Tibial nerve (tissue), 4 donors: ENCODE results near the gene IGLL5. TPM values are rescaled to one million over a fixed set of nuclear protein-coding genes. Genes with fewer than 3 reads are reported as not detected.

ENCODE experiments used
- DNase-seq, 2 donors: peaks; one replicate each; pipeline ENCODE4 v3.0.0-alpha.2; 2019; ENCODE audit warnings: low spot score in 2 of 2
- H3K27ac ChIP-seq, 4 donors: fragments of 200-600 bp; sonication (generic) in 3 of 4; one replicate each; pipeline ENCODE4 v1.5.1; 2017 to 2019; ENCODE audit warnings: mild to moderate bottlenecking in 1 of 4
- H3K27me3 ChIP-seq, 2 donors: fragments of 200-600 bp; sonication (generic) in 1 of 2; one replicate each; pipeline versions ENCODE4 v1.5.1 to v1.6.0; 2017 to 2019
- H3K36me3 ChIP-seq, 3 donors: fragments of 200-600 bp; sonication (generic); one replicate each; pipeline ENCODE4 v1.5.1; 2018 to 2019
- H3K4me1 ChIP-seq, 4 donors: fragments of 200-600 bp; sonication (generic) in 3 of 4; one replicate each; pipeline ENCODE4 v1.5.1; 2017 to 2019
- H3K4me3 ChIP-seq, 4 donors: fragments of 200-600 bp; sonication (generic) in 3 of 4; one replicate each; pipeline ENCODE4 v1.5.1; 2017 to 2019; ENCODE audit warnings: mild to moderate bottlenecking in 1 of 4, moderate library complexity in 1 of 4
- H3K9me3 ChIP-seq, 4 donors: fragments of 200-600 bp; sonication (generic) in 3 of 4; one replicate each; pipeline ENCODE4 v1.5.1; 2017 to 2019
- EP300 ChIP-seq, 2 donors: sonication (generic); formaldehyde crosslinking; IDR thresholded peaks; one replicate each; pipeline ENCODE4 v1.6.1; 2017; ENCODE audit warnings: antibody characterized with exemption in 2 of 2, mild to moderate bottlenecking in 1 of 2
- POLR2A ChIP-seq, 2 donors: fragments of 450-650 bp; IDR thresholded peaks; one replicate each; pipeline ENCODE4 v1.6.1; 2017; ENCODE audit warnings: antibody characterized with exemption in 2 of 2, mild to moderate bottlenecking in 2 of 2, moderate library complexity in 2 of 2
- WGBS, 2 donors: methylation state at CpG; one replicate each; pipeline ENCODE4 v1.1.5; 2018; 5-methylcytosine and 5-hydroxymethylcytosine counted together
- total RNA-seq, 4 donors: library from RNA; depleted of rRNA; stranded (reverse); fragments of >200 nt; gene quantifications; one replicate each; pipeline ENCODE4 v1.1.0, GENCODE V29; 2016
- TF ChIP-seq, protein P1 (sequence below), 5 experiments: fragments of 200-600 bp in 3 of 5; fragments of 450-650 bp in 2 of 5; sonication (generic) in 3 of 5; IDR thresholded peaks; one replicate each; pipeline ENCODE4 v1.5.1; 2016 to 2019; ENCODE audit warnings: antibody characterized with exemption in 5 of 5, mild to moderate bottlenecking in 3 of 5, moderate library complexity in 2 of 5

The IGLL5 gene
- total RNA-seq, 4 donors from 2014 or later, result 0.66 to 2.7 (median 2.1) TPM; not detected in 1

- Histone ChIP-seq H3K9me3 (peaks cover 0 to 9% (median 0%) of the 10 kb centered on the region in 4 donors), H3K4me3 (no peak overlapping the region), H3K36me3 (no peaks in the 10 kb centered on the region), H3K4me1 (no peaks in the 10 kb centered on the region), H3K27ac (no peak overlapping the region), H3K27me3 (no peaks in the 10 kb centered on the region)
- DNase-seq, result peak in 1 of 2 donors; percentile 2
- no peak for TF ChIP-seq EP300 (IDR thresholded peaks at IDR 0.05)
- TF ChIP-seq, protein P1, sequence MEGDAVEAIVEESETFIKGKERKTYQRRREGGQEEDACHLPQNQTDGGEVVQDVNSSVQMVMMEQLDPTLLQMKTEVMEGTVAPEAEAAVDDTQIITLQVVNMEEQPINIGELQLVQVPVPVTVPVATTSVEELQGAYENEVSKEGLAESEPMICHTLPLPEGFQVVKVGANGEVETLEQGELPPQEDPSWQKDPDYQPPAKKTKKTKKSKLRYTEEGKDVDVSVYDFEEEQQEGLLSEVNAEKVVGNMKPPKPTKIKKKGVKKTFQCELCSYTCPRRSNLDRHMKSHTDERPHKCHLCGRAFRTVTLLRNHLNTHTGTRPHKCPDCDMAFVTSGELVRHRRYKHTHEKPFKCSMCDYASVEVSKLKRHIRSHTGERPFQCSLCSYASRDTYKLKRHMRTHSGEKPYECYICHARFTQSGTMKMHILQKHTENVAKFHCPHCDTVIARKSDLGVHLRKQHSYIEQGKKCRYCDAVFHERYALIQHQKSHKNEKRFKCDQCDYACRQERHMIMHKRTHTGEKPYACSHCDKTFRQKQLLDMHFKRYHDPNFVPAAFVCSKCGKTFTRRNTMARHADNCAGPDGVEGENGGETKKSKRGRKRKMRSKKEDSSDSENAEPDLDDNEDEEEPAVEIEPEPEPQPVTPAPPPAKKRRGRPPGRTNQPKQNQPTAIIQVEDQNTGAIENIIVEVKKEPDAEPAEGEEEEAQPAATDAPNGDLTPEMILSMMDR (IDR thresholded peaks at IDR 0.05), result no peak
- TF ChIP-seq POLR2A (IDR thresholded peaks at IDR 0.05), result no peak
These were observed 46.0 kb upstream of the IGLL5 start for GRCh38 chr22:22841598-22841997.

DNA sequence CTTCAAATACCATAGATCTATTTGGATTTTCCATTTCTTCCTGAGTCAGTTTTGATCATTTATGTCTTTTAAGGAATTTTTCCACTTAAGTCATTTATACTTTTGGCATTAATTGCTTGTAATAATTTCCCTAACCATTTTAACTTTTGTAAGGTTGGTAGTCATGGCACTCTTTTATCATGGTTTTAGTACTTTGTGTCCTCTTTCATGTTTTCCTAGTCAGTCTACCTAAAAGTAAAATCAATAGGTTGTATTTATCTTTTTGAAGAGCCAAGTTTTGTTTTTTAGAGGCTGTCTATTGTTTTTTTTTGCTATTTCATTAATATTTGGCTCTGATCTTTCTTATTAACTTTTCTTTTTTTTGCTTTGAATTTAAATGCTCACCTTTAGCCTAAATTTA lies 45.5 kb upstream of the IGLL5 start:
- no peaks in the 10 kb centered on the region for H3K4me1 ChIP-seq
- DNase-seq, result no peak
- no peak overlapping the region for H3K4me3 ChIP-seq

GRCh38 chr22:22843848-22844247 lies 43.8 kb upstream of the IGLL5 start:
- Histone ChIP-seq H3K27ac (no peak overlapping the region), H3K27me3 (no peaks in the 10 kb centered on the region), H3K36me3 (no peaks in the 10 kb centered on the region), H3K9me3 (peaks cover 0 to 9% (median 0%) of the 10 kb centered on the region in 4 donors), H3K4me1 (no peaks in the 10 kb centered on the region), H3K4me3 (no peak overlapping the region)
- 88 to 100% methylated on average over 1 of the region's 1 CpG for WGBS, 2 donors
- no peak for DNase-seq
- TF ChIP-seq POLR2A (IDR thresholded peaks at IDR 0.05) (no peak), EP300 (IDR thresholded peaks at IDR 0.05) (no peak)
- TF ChIP-seq, protein P1 (IDR thresholded peaks at IDR 0.05), result no peak

More for the DNA sequence above, 45.5 kb upstream of the IGLL5 start:
- TF ChIP-seq EP300 (IDR thresholded peaks at IDR 0.05) (no peak), POLR2A (IDR thresholded peaks at IDR 0.05) (no peak)
- TF ChIP-seq, protein P1 (IDR thresholded peaks at IDR 0.05), result no peak
- Histone ChIP-seq H3K36me3 (no peaks in the 10 kb centered on the region), H3K27ac (no peak overlapping the region), H3K9me3 (peaks cover 0 to 9% (median 0%) of the 10 kb centered on the region in 4 donors), H3K27me3 (no peaks in the 10 kb centered on the region)

- DNase-seq, result no peak
- H3K27ac ChIP-seq, result no peak overlapping the region
- H3K4me1 ChIP-seq, result no peaks in the 10 kb centered on the region
- H3K4me3 ChIP-seq, result no peak overlapping the region
- TF ChIP-seq, protein P1 (IDR thresholded peaks at IDR 0.05), result no peak
- TF ChIP-seq EP300 (IDR thresholded peaks at IDR 0.05), result peak in 1 of 2 donors; percentile 14
- H3K36me3 ChIP-seq, result no peaks in the 10 kb centered on the region
- peaks cover 0 to 1% (median 0%) of the 10 kb centered on the region in 4 donors for H3K9me3 ChIP-seq
- no peaks in the 10 kb centered on the region for H3K27me3 ChIP-seq
- WGBS, 2 donors, result 11 to 32% methylated on average over 2 of the region's 2 CpGs
These were observed 40.4 kb upstream of the IGLL5 start for GRCh38 chr22:22847241-22847640.

- TF ChIP-seq POLR2A (IDR thresholded peaks at IDR 0.05), result no peak
- no peak for TF ChIP-seq EP300 (IDR thresholded peaks at IDR 0.05)
- TF ChIP-seq, protein P1 (IDR thresholded peaks at IDR 0.05), result peak; percentile 76 to 91 (median 81)
- peak; percentile 35 to 73 for DNase-seq
- no peaks in the 10 kb centered on the region for H3K27me3 ChIP-seq
These were observed 39.2 kb upstream of the IGLL5 start for GRCh38 chr22:22848364-22848866.

More at GRCh38 chr22:22848364-22848866, 39.2 kb upstream of the IGLL5 start:
- Histone ChIP-seq H3K36me3 (no peaks in the 10 kb centered on the region), H3K9me3 (no peaks in the 10 kb centered on the region), H3K4me3 (no peak overlapping the region), H3K4me1 (no peaks in the 10 kb centered on the region), H3K27ac (no peak overlapping the region)
- 29 to 32% methylated on average over 5 of the region's 5 CpGs for WGBS, 2 donors
